Erythroblast (primary cell): ENCODE measurements around the gene PPP2R5C.

Experiments used
- GATA1 ChIP-seq: IDR thresholded peaks from 2 replicates; pipeline ENCODE4 v1.6.1; 2011; ENCODE audit warnings: low read depth, mild to moderate bottlenecking, control low read depth, low read length, moderate library complexity
- POLR2A ChIP-seq: IDR thresholded peaks from 2 replicates; pipeline ENCODE4 v1.6.1; 2011; ENCODE audit warnings: mild to moderate bottlenecking, low read length

DNA sequence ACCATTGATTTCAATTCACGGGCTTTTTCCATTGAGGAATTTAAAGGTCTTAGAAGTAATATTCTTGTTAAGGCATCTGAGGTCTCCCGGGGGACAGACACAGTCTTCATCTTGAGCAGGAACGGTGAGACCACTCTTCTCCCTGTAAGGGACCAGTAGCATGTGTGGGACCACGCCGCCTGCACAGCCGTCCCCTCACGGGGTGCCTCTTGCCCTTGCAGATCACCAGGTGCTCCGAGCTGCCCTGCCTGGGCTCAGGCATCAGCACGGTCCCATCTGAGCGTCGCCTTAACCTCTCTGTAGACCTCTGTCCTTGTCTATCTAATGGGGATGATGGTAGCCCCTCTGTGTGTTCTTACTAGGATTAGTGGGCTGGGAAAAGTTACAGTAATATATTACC lies 74.1 kb downstream of the PPP2R5C start:
- TF ChIP-seq POLR2A: no peak
- no peak for TF ChIP-seq GATA1
